Activated effector memory CD4-positive, alpha-beta T cell treated with Interleukin-2 at 50 U/mL for 16 hours (primary cell): Measurements from ENCODE around the gene ANGPTL1.
"Not testable (repeated sequence)": the region's sequence is repeated elsewhere in the genome, so short reads cannot be mapped to it uniquely, and the experiment has no call there.

ENCODE experiments used
- DNase-seq: peaks from one replicate; pipeline ENCODE4 v3.0.0-alpha.2; 2020

ANGPTL1 gene

DNA sequence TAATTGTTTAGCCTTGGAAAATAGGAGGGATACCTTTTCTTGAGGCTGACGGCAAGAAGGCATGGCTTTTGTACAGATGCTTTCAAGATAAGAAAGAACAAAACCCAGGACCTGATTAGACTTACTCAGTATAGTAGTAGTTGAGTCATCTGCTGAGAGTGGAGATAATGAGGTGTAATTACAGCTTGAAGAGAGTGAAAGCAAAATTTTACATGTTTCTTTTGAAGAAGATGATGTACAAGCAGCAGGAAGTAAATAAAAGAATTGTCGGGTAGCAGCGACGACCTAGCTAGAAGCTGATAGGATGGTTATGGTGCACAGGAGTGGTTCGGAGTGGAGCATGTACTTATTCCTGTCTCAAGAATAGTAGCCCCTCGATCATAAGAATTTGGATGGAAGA is 6.6 kb downstream of the ANGPTL1 start:
- DNase-seq: no peak

DNA sequence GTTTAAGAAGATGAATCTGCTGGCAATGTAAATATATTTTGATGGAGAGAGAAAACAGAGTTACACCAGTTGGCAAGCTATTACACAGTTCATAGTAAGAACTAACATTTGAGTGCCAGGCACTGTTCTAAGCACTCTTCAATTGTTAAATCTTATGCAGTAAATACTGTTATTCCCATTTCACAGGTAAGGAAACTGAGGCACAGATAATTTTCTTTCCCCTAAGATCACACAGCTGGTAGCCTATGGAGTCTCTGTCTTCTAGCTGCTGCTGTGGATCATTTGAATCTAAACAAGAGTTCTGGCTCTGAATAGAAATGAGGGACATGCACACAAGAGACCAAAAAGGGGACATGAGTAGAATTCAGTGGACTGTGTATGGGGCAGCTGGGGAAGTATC is 8.0 kb downstream of the ANGPTL1 start:
- no peak for DNase-seq

DNA sequence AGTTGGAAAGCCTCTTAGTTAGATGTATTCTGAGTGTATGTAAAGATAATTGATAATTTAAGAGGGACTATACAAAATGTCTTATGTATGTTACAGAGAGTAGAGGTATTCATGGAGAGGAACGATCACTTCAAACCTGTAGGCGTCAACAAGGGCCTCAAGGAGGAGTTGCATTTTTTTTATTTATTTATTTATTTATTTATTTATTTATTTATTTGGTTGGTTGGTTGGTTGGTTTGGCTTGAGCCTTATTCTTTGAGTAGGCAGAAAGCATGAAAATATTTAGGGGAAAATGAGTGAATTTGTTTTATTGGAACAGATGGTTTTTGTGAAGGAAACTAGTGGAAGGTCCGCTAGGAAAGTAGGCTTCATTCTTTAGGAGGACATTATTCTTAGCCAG is 8.5 kb downstream of the ANGPTL1 start:
- no peak for DNase-seq

- no peak for DNase-seq
Observed at GRCh38 chr1:178857126-178857525, 13.8 kb downstream of the ANGPTL1 start.

DNA sequence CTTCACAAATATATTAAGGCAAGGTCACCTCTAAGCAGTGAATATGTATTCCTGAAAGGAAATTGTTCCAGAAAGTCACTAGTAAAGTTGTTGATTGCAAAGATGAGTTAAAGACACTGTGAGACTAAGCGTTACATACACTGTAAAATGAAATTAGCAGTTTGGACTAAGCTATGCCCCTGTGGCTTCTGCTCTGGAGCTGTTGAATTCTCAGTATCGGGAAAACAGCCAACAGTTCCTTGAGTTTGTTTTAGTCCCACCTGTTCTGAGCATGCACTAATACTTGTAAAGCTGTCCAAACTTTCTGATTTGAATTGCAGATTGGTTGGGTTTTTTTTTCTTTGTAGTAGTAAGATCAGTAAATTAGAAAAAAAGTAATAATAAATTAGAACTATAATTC is 21.0 kb downstream of the ANGPTL1 start:
- no peak for DNase-seq

- DNase-seq: not testable (repeated sequence)
Observed at GRCh38 chr1:178847919-178848318, 23.0 kb downstream of the ANGPTL1 start.

DNA sequence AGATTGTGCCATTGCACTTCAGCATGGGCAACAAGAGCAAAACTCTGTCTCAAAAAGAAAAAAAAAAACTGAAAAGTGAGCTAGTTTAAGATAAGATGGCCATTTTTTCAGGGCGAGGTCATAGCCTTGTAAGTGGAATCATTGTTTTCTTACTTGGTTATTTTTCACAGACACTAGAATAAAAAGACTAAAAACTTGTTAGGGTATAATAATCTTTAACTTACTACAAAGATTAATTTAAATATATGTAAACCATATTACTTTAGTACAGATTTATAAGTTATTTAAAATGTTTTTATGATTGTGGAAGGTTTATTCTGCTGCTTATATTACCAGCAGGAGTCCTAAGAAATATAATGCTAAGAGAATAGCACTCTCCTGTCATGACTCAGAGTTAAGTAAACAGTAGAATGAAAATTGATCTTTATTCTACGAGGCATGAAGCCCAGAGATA is 23.5 kb downstream of the ANGPTL1 start:
- DNase-seq: no peak

GRCh38 chr1:178846306-178846705 is 24.6 kb downstream of the ANGPTL1 start:
- no peak for DNase-seq

DNA sequence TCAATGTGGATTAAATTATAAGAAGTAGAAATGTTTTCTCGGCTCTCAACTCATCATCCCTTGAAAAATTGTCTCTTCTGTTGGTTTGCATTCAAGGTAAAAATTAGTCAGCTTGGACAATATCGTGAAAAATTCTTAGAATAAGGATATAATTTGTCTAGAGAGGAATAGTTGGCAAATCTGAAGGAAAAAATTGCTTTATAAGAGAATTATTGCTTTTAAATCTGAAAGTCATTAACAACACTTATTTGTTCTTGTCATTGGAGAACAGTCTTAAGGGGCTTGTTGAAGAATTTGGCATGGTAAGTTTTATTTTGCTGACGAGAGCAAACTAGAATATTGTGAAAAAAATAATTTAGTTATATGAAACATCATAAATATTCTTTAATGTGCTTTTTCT is 26.4 kb downstream of the ANGPTL1 start:
- DNase-seq: no peak

- no peak for DNase-seq
Observed at GRCh38 chr1:178825167-178825566, 45.7 kb downstream of the ANGPTL1 start.

- no peak for DNase-seq
Observed at GRCh38 chr1:178821134-178821866, 49.6 kb downstream of the ANGPTL1 start.

DNA sequence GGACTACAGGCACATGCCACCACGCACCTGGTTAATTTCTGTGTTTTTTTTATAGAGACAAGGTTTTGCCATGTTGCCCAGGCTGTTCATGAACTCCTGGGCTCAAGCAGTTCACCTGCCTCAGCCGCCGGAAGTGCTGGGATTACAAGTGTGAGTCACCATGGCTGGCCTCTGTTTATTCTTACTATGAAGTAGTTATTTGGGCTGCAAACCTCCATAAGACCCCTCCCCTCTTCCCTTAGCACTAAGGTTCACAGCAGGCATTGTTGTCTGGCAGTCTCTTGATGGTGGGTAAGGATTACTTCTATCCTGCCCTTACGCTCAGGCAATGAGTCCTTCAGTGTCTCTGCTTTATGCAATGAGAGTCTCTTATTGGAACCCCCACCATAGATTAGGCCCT is 51.8 kb downstream of the ANGPTL1 start:
- no peak for DNase-seq

DNA sequence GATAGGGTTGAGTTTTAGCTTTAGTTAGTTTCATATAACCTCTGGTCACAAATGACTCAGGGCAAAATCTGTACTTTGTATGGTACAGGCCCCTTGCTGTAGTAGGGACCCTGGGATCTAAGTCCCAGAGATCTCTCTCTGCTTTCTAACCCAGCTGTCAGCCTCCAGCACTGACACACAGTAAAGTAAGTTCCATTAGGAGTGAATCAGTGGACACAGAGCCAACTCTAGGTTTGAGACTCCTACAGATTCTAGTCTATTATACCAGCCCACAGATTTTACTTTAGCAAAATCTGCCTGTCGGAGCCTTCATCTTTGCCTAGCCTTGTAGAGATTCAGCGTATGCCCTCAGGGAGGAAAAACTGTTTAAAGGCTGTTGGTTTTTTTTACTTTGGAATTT is 52.5 kb downstream of the ANGPTL1 start:
- DNase-seq: no peak

DNA sequence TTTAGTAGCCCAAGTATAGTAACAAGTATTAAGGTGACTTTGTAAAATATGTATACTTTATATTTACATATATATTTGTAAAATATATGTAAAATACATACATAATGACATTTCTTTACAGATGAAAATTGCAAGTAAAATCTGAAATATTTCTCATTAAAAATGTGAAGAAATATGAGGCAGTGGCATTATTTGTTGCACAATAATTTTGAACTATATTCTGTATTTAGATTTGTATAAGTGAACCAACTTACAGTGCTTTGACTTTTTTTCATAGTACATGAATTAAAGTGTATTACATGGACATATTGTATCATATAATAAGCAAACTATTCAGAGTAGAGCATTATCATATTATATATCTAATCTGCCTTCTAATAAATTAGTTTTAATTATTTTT is 60.3 kb downstream of the ANGPTL1 start:
- DNase-seq: no peak

DNA sequence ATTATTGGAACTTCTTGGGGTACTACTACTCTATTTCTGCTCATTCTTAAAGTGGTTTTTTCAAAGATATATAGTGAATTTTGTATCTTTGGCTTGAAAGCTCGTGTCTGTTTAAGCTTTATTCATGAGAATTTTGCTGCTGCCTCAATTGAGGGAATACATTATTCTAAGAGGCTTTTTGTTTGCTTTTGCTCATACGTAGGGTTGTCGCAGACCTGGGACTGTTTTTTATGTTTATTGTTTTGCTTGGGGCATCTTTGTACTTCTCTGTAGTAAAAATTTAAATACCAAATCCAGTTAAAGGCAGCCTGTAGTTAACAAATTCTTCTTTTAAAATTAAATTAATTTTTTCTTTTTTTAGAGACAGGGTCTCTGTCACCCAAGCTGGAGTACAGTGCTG is 62.3 kb downstream of the ANGPTL1 start:
- no peak for DNase-seq

GRCh38 chr1:178806665-178807300 is 64.1 kb downstream of the ANGPTL1 start:
- DNase-seq: no peak

DNA sequence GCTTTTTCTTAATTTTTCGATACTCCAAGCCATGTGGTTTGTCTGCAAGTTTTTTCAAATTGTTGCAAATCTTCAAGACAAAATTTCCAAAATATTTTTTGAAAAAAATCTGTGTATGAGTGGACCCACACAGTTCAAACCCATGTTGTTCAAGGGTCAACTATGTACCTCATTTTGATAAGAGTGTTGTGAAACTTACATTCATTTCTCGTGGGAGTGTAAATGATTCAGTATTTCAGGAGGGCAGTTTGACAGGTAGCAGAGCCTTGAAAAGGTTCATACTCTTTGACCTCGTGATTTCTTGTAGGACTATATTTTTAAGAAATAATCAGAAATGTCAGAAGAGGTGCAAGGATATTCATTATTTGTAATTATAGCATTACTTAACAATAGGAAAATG is 68.0 kb downstream of the ANGPTL1 start:
- no peak for DNase-seq
